ENCODE measurements around the gene TNIK.

GRCh38 chr3:171357721-171358120, 102.5 kb downstream of the TNIK start:
- TF ChIP-seq MAX (IDR thresholded peaks at IDR 0.05; ENCODE audit: low read depth, low read length) (no peak), MXI1 (IDR thresholded peaks at IDR 0.05; ENCODE audit: low read depth, low read length) (no peak), SREBF2 (IDR thresholded peaks at IDR 0.05; ENCODE audit: low read length) (no peak), GABPA (IDR thresholded peaks at IDR 0.05; ENCODE audit: low read depth) (no peak), MLLT1 (IDR thresholded peaks at IDR 0.05) (no peak), CTCF (IDR thresholded peaks at IDR 0.05 in 2 of 3, conservative IDR thresholded peaks at IDR 0.05 in 1 of 3; ENCODE audit: control insufficient read depth in 2 of 3, extremely low read depth in 1 of 3, insufficient read depth in 1 of 3, low read depth in 3 of 3, low read length in 3 of 3) (no peak)
- TF ChIP-seq, protein P1, sequence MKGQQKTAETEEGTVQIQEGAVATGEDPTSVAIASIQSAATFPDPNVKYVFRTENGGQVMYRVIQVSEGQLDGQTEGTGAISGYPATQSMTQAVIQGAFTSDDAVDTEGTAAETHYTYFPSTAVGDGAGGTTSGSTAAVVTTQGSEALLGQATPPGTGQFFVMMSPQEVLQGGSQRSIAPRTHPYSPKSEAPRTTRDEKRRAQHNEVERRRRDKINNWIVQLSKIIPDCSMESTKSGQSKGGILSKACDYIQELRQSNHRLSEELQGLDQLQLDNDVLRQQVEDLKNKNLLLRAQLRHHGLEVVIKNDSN (IDR thresholded peaks at IDR 0.05; ENCODE audit: borderline replicate concordance, extremely low read length, insufficient read depth, low read depth, low read length): no peak

Measured in GM12878 (cell line).